Astrocyte (in vitro differentiated cells and primary cell): ENCODE results near the gene GPR156. TPM values are rescaled to one million over a fixed set of nuclear protein-coding genes. Genes with fewer than 3 reads are reported as not detected.

ENCODE experiments used
- DNase-seq: peaks from one replicate; pipeline ENCODE4 v3.0.0-alpha.2; 2010; ENCODE audit warnings: low read depth
- FAIRE-seq: peaks from 2 replicates; lab custom pipeline; 2011; peaks lifted over from hg19 to GRCh38; lab: Jason Lieb, UNC
- H2AFZ ChIP-seq: 2 replicates; pipeline ENCODE4 v1.6.0; 2012; ENCODE audit warnings: low read depth, low read length, inconsistent platforms
- H3K27ac ChIP-seq: 2 replicates; pipeline ENCODE4 v1.5.1; 2011; ENCODE audit warnings: low read depth, low read length, inconsistent platforms
- H3K27me3 ChIP-seq: 2 replicates; pipeline ENCODE4 v1.6.0; 2011; ENCODE audit warnings: low read length, inconsistent platforms; ENCODE audit not compliant: insufficient read depth
- H3K36me3 ChIP-seq: 2 replicates; pipeline ENCODE4 v1.5.1; 2011; ENCODE audit warnings: low read length, inconsistent platforms; ENCODE audit not compliant: insufficient read depth
- H3K4me1 ChIP-seq: 2 replicates; pipeline ENCODE4 v1.5.1; 2011; ENCODE audit warnings: low read length, inconsistent platforms; ENCODE audit not compliant: insufficient read depth
- H3K4me2 ChIP-seq: 2 replicates; pipeline ENCODE4 v1.6.0; 2012; ENCODE audit warnings: low read length, inconsistent platforms
- H3K4me3 ChIP-seq: 2 replicates; pipeline ENCODE4 v1.5.1; 2011; ENCODE audit warnings: low read depth, mild to moderate bottlenecking, low read length, inconsistent platforms; ENCODE audit not compliant: insufficient read depth
- H3K79me2 ChIP-seq: 2 replicates; pipeline ENCODE4 v1.6.0; 2012; ENCODE audit warnings: mild to moderate bottlenecking, low read length, inconsistent platforms; ENCODE audit not compliant: insufficient read depth
- H3K9ac ChIP-seq: 2 replicates; pipeline ENCODE4 v1.6.0; 2012; ENCODE audit warnings: mild to moderate bottlenecking, low read length, inconsistent platforms
- H3K9me3 ChIP-seq: 2 replicates; pipeline ENCODE4 v1.5.1; 2012; ENCODE audit warnings: low read depth, mild to moderate bottlenecking, low read length, inconsistent platforms; ENCODE audit not compliant: insufficient read depth
- H4K20me1 ChIP-seq: 2 replicates; pipeline ENCODE4 v1.6.0; 2012; ENCODE audit warnings: low read length, inconsistent platforms; ENCODE audit not compliant: insufficient read depth
- H3K27ac Mint-ChIP-seq: one replicate; pipeline ENCODE4 v1.8.0; 2021; ENCODE audit warnings: mild to moderate bottlenecking, mixed read lengths; ENCODE audit not compliant: unreplicated experiment
- H3K27me3 Mint-ChIP-seq: one replicate; pipeline ENCODE4 v1.8.0; 2021; ENCODE audit warnings: low read depth, mixed read lengths; ENCODE audit not compliant: unreplicated experiment
- H3K36me3 Mint-ChIP-seq: one replicate; pipeline ENCODE4 v1.8.0; 2021; ENCODE audit warnings: low read depth, mixed read lengths; ENCODE audit not compliant: unreplicated experiment
- H3K4me1 Mint-ChIP-seq: one replicate; pipeline ENCODE4 v1.8.0; 2021; ENCODE audit warnings: low read depth, mixed read lengths; ENCODE audit not compliant: unreplicated experiment
- H3K4me3 Mint-ChIP-seq: one replicate; pipeline ENCODE4 v1.8.0; 2021; ENCODE audit warnings: mild to moderate bottlenecking, moderate library complexity, mixed read lengths; ENCODE audit not compliant: unreplicated experiment
- H3K9me3 Mint-ChIP-seq: one replicate; pipeline ENCODE4 v1.8.0; 2021; ENCODE audit warnings: mild to moderate bottlenecking, mixed read lengths; ENCODE audit not compliant: unreplicated experiment
- CTCF ChIP-seq: IDR thresholded peaks from 2 replicates; pipeline ENCODE4 v1.5.1; 2011; ENCODE audit warnings: low read depth, mild to moderate bottlenecking, inconsistent platforms, low read length, moderate library complexity; ENCODE audit not compliant: insufficient read depth
- EZH2 ChIP-seq: IDR thresholded peaks from 2 replicates; pipeline ENCODE4 v1.6.1; 2012; ENCODE audit warnings: mild to moderate bottlenecking, low read length, inconsistent platforms; ENCODE audit not compliant: insufficient read depth
- total RNA-seq: library from RNA; stranded (reverse); gene quantifications from 2 replicates; pipeline ENCODE4 v1.2.1, GENCODE V29; 2021

The GPR156 gene
- total RNA-seq, 1 donor from 2014 or later, result 0.39 TPM

GRCh38 chr3:120311863-120312794, 27.1 kb upstream of the GPR156 start:
- Mint-ChIP-seq H3K27ac (no peak overlapping the region), H3K4me1 (no peaks in the 10 kb centered on the region), H3K9me3 (peaks cover 4% of the 10 kb centered on the region), H3K36me3 (peaks cover 12% of the 10 kb centered on the region), H3K27me3 (no peaks in the 10 kb centered on the region), H3K4me3 (no peak overlapping the region)
- FAIRE-seq (no peak), DNase-seq (no peak)
- Histone ChIP-seq H3K4me1 (no peaks in the 10 kb centered on the region), H3K4me2 (no peak overlapping the region), H2AFZ (no peak overlapping the region), H3K27me3 (no peaks in the 10 kb centered on the region), H3K9me3 (peaks cover 2% of the 10 kb centered on the region), H3K36me3 (no peaks in the 10 kb centered on the region), H4K20me1 (no peaks in the 10 kb centered on the region), H3K79me2 (no peaks in the 10 kb centered on the region), H3K4me3 (no peak overlapping the region), H3K27ac (no peak overlapping the region), H3K9ac (no peak overlapping the region)
- TF ChIP-seq EZH2 (no peak), CTCF (no peak)

DNA sequence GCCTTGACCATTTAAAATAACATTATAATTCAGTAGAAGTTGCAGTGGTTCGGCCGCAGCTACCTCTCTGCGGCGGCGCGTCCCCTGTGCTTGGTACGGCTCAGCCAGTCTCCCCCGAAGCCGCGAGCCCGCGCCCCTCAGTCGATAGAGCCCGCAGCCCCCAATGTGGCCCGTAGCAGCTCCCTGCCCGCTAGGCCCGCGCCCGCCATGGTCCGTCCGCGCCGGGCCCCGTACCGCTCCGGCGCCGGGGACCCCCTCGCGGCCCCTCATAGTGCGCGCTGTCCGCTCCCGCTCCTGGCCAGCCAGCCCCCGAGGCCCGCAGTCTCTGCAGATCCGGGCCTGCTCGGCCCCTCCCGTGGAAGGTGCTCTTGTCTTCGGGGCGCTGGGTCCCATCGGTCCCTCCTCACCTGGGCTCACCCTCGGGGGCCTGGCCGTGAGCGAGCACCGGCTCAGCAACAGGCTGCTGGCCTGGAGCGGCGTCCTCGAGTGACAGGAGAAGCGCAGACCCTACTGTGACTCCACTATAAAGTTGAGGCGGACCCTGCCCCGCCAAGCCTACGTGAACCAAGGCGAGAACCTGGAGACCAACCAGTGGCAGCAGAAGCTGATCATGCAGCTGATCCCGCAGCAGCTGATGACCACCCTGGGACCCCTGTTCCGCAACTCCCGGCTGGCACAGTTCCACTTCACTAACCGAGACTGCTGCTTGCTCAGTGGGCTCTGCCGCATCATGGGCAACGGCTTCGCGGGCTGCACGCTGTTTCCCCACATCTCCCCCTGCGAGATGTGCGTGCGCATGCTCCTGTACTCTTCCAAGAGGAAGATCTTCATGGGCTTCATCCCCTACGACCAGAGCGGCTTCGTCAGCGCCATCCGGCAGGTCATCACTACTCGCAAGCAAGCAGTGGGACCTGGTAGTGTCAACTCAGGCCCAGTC, 21.8 kb upstream of the GPR156 start:
- H3K27ac Mint-ChIP-seq, result no peak overlapping the region
- no peak overlapping the region for H3K4me2 ChIP-seq
- H3K4me1 ChIP-seq, result no peaks in the 10 kb centered on the region
- no peaks in the 10 kb centered on the region for H3K9me3 ChIP-seq
- no peaks in the 10 kb centered on the region for H3K27me3 Mint-ChIP-seq
- peaks cover 4% of the 10 kb centered on the region for H3K36me3 Mint-ChIP-seq
- no peak overlapping the region for H2AFZ ChIP-seq
- no peak overlapping the region for H3K27ac ChIP-seq
- no peaks in the 10 kb centered on the region for H4K20me1 ChIP-seq
- DNase-seq (no peak), FAIRE-seq (no peak)
- no peaks in the 10 kb centered on the region for H3K4me1 Mint-ChIP-seq
- TF ChIP-seq EZH2 (no peak), CTCF (no peak)
- no peaks in the 10 kb centered on the region for H3K79me2 ChIP-seq
- H3K4me3 ChIP-seq, result no peak overlapping the region
- no peaks in the 10 kb centered on the region for H3K36me3 ChIP-seq
- H3K9ac ChIP-seq, result no peak overlapping the region
- no peak overlapping the region for H3K4me3 Mint-ChIP-seq
- H3K9me3 Mint-ChIP-seq, result no peaks in the 10 kb centered on the region
- no peaks in the 10 kb centered on the region for H3K27me3 ChIP-seq
